Trophoblast cell (in vitro differentiated cells and primary cell): ENCODE results near the gene GASK1A.
A peak's percentile ranks its signal among the peaks of the same experiment; 100 is the strongest.

Source experiments
- DNase-seq, 2 donors: peaks; one replicate each; pipeline ENCODE4 v3.0.0-alpha.2; 2016
- H2AFZ ChIP-seq: 2 replicates; pipeline ENCODE4 v1.6.1; 2013; ENCODE audit warnings: low read length, moderate library complexity, mild to moderate bottlenecking; ENCODE audit not compliant: insufficient read depth, poor library complexity
- H2AK5ac ChIP-seq: 2 replicates; pipeline ENCODE4 v1.6.1; 2013; ENCODE audit warnings: mild to moderate bottlenecking, low read length
- H2BK120ac ChIP-seq: 2 replicates; pipeline ENCODE4 v1.6.1; 2013; ENCODE audit warnings: low read length, mild to moderate bottlenecking, moderate library complexity; ENCODE audit not compliant: insufficient read depth, poor library complexity
- H2BK12ac ChIP-seq: 2 replicates; pipeline ENCODE4 v1.6.1; 2013; ENCODE audit warnings: mild to moderate bottlenecking, low read length, moderate library complexity
- H2BK5ac ChIP-seq: 2 replicates; pipeline ENCODE4 v1.6.1; 2013; ENCODE audit warnings: low read length, low read depth, moderate library complexity, mild to moderate bottlenecking; ENCODE audit not compliant: poor library complexity
- H3K14ac ChIP-seq: 2 replicates; pipeline ENCODE4 v1.6.1; 2013; ENCODE audit warnings: mild to moderate bottlenecking, low read length
- H3K18ac ChIP-seq: 2 replicates; pipeline ENCODE4 v1.6.1; 2013; ENCODE audit warnings: mild to moderate bottlenecking, low read length
- H3K23ac ChIP-seq: 2 replicates; pipeline ENCODE4 v1.6.1; 2013; ENCODE audit warnings: low read length
- H3K27ac ChIP-seq: 2 replicates; pipeline ENCODE4 v1.5.1; 2013; ENCODE audit warnings: low read depth, mild to moderate bottlenecking, inconsistent platforms, low read length, moderate library complexity
- H3K27me3 ChIP-seq: 2 replicates; pipeline ENCODE4 v1.6.1; 2013; ENCODE audit warnings: inconsistent platforms, mild to moderate bottlenecking, low read length, moderate library complexity; ENCODE audit not compliant: insufficient read depth
- H3K36me3 ChIP-seq, 2 experiments: 1 replicate in 1 of 2; 2 replicates in 1 of 2; pipeline ENCODE4 v1.6.1; 2013; ENCODE audit warnings: low read length in 2 of 2, mild to moderate bottlenecking in 2 of 2, moderate library complexity in 1 of 2; ENCODE audit not compliant: insufficient read depth in 2 of 2, control insufficient read depth in 1 of 2
- H3K4ac ChIP-seq: 2 replicates; pipeline ENCODE4 v1.6.1; 2013; ENCODE audit warnings: low read depth, mild to moderate bottlenecking, low read length, moderate library complexity
- H3K4me1 ChIP-seq, 2 experiments: 1 replicate in 1 of 2; 2 replicates in 1 of 2; pipeline ENCODE4 v1.6.1; 2013; ENCODE audit warnings: low read length in 2 of 2, mild to moderate bottlenecking in 2 of 2, moderate library complexity in 1 of 2; ENCODE audit not compliant: insufficient read depth in 2 of 2, control insufficient read depth in 1 of 2
- H3K4me2 ChIP-seq: 2 replicates; pipeline ENCODE4 v1.6.1; 2013; ENCODE audit warnings: inconsistent platforms, mild to moderate bottlenecking, low read length, moderate library complexity
- H3K4me3 ChIP-seq: 2 replicates; pipeline ENCODE4 v1.5.1; 2013; ENCODE audit warnings: mild to moderate bottlenecking, low read depth, low read length, inconsistent platforms
- H3K79me1 ChIP-seq: one replicate; pipeline ENCODE4 v1.6.1; 2013; ENCODE audit warnings: low read length
- H3K79me2 ChIP-seq: 2 replicates; pipeline ENCODE4 v1.6.1; 2013; ENCODE audit warnings: low read length, mild to moderate bottlenecking; ENCODE audit not compliant: control insufficient read depth, insufficient read depth, poor library complexity
- H3K9ac ChIP-seq: 2 replicates; pipeline ENCODE4 v1.6.1; 2013; ENCODE audit warnings: mild to moderate bottlenecking, low read length
- H3K9me3 ChIP-seq: 2 replicates; pipeline ENCODE4 v1.6.1; 2013; ENCODE audit warnings: low read depth, mild to moderate bottlenecking, control low read depth, inconsistent platforms, low read length; ENCODE audit not compliant: insufficient read depth
- H4K12ac ChIP-seq: 2 replicates; pipeline ENCODE4 v1.6.1; 2013; ENCODE audit warnings: low read depth, mild to moderate bottlenecking, low read length, moderate library complexity
- H4K8ac ChIP-seq: 2 replicates; pipeline ENCODE4 v1.6.1; 2013; ENCODE audit warnings: low read depth, mild to moderate bottlenecking, low read length, moderate library complexity
- H4K91ac ChIP-seq: one replicate; pipeline ENCODE4 v1.6.1; 2013; ENCODE audit warnings: low read depth, mild to moderate bottlenecking, low read length, moderate library complexity
- WGBS: extraction: QIAGEN DNeasy Blood & Tissue Kit; methylation state at CpG from one replicate; pipeline ENCODE4 v1.1.7; 2013; ENCODE audit warnings: missing lambda C conversion rate; ENCODE audit not compliant: insufficient read length, insufficient coverage; ENCODE audit errors: extremely low coverage; 5-methylcytosine and 5-hydroxymethylcytosine counted together

GASK1A gene

DNA sequence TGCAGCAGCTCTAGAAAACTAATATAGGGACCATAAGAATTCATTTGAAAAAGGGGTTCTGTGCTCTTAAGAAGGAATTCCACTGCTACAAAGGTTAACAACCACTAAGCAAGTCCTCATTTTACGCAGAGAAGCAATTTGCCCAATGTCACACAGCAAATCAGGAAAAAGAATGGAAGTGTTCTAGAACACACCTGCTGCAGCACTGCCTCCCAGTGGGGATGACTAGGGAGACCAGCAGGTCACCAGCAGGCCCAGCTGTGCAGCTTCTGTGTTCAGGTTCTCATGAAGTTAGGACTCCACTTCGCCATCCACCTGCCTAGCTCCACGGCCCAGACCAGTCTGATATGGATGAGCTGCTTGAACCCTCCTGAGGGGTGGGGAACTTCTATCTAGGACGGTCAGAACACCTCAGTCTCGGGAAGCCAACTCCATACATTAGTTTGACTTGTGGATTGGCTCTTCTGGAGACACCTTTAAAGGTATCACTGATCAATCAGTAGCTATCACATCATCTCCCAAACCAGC, 108.2 kb downstream of the GASK1A start:
- WGBS = no CpG with 5 or more reads among the region's 5 CpGs
- Histone ChIP-seq H4K91ac (no peak overlapping the region), H3K4me1 (peaks cover 5% of the 10 kb centered on the region in 2 experiments)

DNA sequence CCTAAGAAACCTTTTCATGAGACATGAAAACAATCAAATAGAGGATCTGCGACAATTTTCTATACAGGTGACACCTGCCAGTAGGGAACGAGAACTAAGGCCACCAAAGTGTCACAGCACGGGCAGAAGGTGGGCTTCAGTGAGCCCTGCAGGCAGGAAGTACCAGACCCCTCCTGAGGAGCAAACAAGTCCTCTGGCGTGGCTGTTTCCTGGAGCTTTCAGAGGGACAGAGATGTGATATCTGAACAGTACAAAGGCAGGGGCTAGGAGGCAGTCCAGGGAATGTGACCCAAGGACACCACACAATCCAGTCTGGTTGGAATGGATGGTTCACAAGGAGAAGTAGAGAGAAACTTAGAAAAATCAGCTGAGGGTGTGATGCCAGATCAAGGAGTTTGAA, 110.0 kb downstream of the GASK1A start:
- H3K9ac ChIP-seq = no peak overlapping the region
- DNase-seq = no peak
- H3K23ac ChIP-seq = no peak overlapping the region
- no peak overlapping the region for H2BK12ac ChIP-seq
- H3K79me2 ChIP-seq = no peaks in the 10 kb centered on the region
- no peak overlapping the region for H2AK5ac ChIP-seq
- H3K18ac ChIP-seq = no peak overlapping the region
- H2AFZ ChIP-seq = no peak overlapping the region
- H2BK5ac ChIP-seq = no peak overlapping the region
- H4K91ac ChIP-seq = no peak overlapping the region
- H3K4me1 ChIP-seq = peaks cover 5% of the 10 kb centered on the region in 2 experiments
- H3K79me1 ChIP-seq = no peaks in the 10 kb centered on the region
- H3K36me3 ChIP-seq = no peaks in the 10 kb centered on the region
- H4K12ac ChIP-seq = no peak overlapping the region
- no peak overlapping the region for H3K4me2 ChIP-seq
- no peak overlapping the region for H2BK120ac ChIP-seq
- H4K8ac ChIP-seq = no peak overlapping the region
- H3K4ac ChIP-seq = no peak overlapping the region
- H3K14ac ChIP-seq = no peak overlapping the region
- H3K27ac ChIP-seq = no peak overlapping the region
- WGBS = no CpG with 5 or more reads among the region's 4 CpGs
- H3K9me3 ChIP-seq = peaks cover 2% of the 10 kb centered on the region
- H3K27me3 ChIP-seq = no peaks in the 10 kb centered on the region
- H3K4me3 ChIP-seq = no peak overlapping the region

More for the DNA sequence above, 108.2 kb downstream of the GASK1A start:
- no peaks in the 10 kb centered on the region for H3K36me3 ChIP-seq
- H3K79me2 ChIP-seq = no peaks in the 10 kb centered on the region
- H2AK5ac ChIP-seq = no peak overlapping the region
- no peak overlapping the region for H3K4me3 ChIP-seq
- H3K18ac ChIP-seq = no peak overlapping the region
- no peak overlapping the region for H2BK5ac ChIP-seq
- H3K27me3 ChIP-seq = no peaks in the 10 kb centered on the region
- H3K79me1 ChIP-seq = no peaks in the 10 kb centered on the region
- no peak overlapping the region for H3K14ac ChIP-seq
- H3K4ac ChIP-seq = no peak overlapping the region
- no peak overlapping the region for H4K8ac ChIP-seq
- no peak overlapping the region for H3K23ac ChIP-seq
- H2AFZ ChIP-seq = no peak overlapping the region
- H3K27ac ChIP-seq = no peak overlapping the region
- H3K9ac ChIP-seq = no peak overlapping the region
- no peak overlapping the region for H4K12ac ChIP-seq
- no peak overlapping the region for H3K4me2 ChIP-seq
- H2BK120ac ChIP-seq = no peak overlapping the region
- no peak overlapping the region for H2BK12ac ChIP-seq
- peaks cover 2% of the 10 kb centered on the region for H3K9me3 ChIP-seq
- DNase-seq = peak in 1 of 2 donors; percentile 8

DNA sequence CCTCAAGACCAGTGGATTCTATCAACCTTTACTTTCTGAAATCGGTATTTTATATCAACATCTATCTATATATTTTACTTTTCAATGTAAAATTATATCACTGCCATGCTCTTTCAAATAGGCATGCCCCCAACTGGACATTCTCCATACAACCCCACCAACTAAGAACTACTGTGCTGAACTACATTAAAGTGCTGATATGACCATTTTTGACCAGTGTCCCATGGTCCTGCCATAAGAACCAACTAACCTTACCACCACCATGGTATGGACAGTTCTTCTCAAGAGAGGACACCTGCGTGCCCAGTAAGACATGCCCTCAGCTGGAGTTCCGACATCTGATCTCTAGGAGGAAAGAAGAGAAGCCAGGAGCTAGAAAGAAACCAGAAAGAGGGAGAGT, 111.1 kb downstream of the GASK1A start:
- H2AFZ ChIP-seq = no peak overlapping the region
- no CpG with 5 or more reads among the region's 3 CpGs for WGBS
- H3K9me3 ChIP-seq = peaks cover 2% of the 10 kb centered on the region
- H2AK5ac ChIP-seq = no peak overlapping the region
- H4K8ac ChIP-seq = no peak overlapping the region
- H3K4ac ChIP-seq = no peak overlapping the region
- no peak overlapping the region for H4K12ac ChIP-seq
- no peaks in the 10 kb centered on the region for H3K36me3 ChIP-seq
- no peak overlapping the region for H3K4me2 ChIP-seq
- H3K23ac ChIP-seq = no peak overlapping the region
- no peak for DNase-seq
- H3K9ac ChIP-seq = no peak overlapping the region
- no peaks in the 10 kb centered on the region for H3K79me1 ChIP-seq
- H3K4me1 ChIP-seq = peaks cover 5% of the 10 kb centered on the region in 2 experiments
- H3K27ac ChIP-seq = no peak overlapping the region
- no peaks in the 10 kb centered on the region for H3K79me2 ChIP-seq
- no peak overlapping the region for H2BK5ac ChIP-seq
- H3K14ac ChIP-seq = no peak overlapping the region
- H2BK12ac ChIP-seq = no peak overlapping the region
- H3K18ac ChIP-seq = no peak overlapping the region
- no peak overlapping the region for H4K91ac ChIP-seq
- H3K4me3 ChIP-seq = no peak overlapping the region
- no peaks in the 10 kb centered on the region for H3K27me3 ChIP-seq
- H2BK120ac ChIP-seq = no peak overlapping the region

DNA sequence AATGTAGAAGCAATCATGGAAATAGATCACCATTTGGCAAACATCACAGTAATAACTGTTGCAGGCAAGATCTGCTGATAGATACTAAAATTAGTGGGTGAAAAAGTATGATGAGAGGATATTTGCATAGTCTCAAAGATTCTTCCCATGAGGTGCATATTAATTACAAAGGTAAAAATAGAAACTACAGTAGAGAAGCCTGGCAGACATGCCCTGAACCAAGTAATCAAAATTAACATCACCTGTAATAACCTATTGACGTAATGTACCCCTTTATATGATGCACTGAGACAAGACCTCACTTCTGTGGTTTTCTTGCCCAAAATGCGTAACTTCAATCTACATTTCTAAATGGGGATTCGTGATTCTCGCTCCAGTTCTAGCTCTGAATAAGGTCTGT, 112.4 kb downstream of the GASK1A start:
- Histone ChIP-seq H2AK5ac (no peak overlapping the region), H3K4me1 (peaks cover 1 to 2% of the 10 kb centered on the region in 2 experiments), H3K79me2 (no peaks in the 10 kb centered on the region), H3K4ac (no peak overlapping the region), H3K9me3 (peaks cover 2% of the 10 kb centered on the region), H2AFZ (no peak overlapping the region), H2BK5ac (no peak overlapping the region), H2BK12ac (no peak overlapping the region), H3K36me3 (no peaks in the 10 kb centered on the region), H3K9ac (no peak overlapping the region), H3K14ac (no peak overlapping the region), H3K79me1 (no peaks in the 10 kb centered on the region), H3K4me2 (no peak overlapping the region), H3K23ac (no peak overlapping the region), H3K4me3 (no peak overlapping the region), H4K12ac (no peak overlapping the region), H3K27me3 (no peaks in the 10 kb centered on the region), H4K8ac (no peak overlapping the region), H4K91ac (no peak overlapping the region), H2BK120ac (no peak overlapping the region), H3K27ac (no peak overlapping the region), H3K18ac (no peak overlapping the region)
- WGBS = no CpG with 5 or more reads among the region's 4 CpGs
- DNase-seq = no peak
